GM18517 (cell line): ENCODE results near the gene SLITRK2.

Source experiments
- ATAC-seq: cut with Tn5 transposase; IDR thresholded peaks from one replicate; pipeline ENCODE4 v1.9.1; 2021; ENCODE audit warnings: mild to moderate bottlenecking, moderate library complexity; ENCODE audit not compliant: unreplicated experiment

The SLITRK2 gene, protein sequence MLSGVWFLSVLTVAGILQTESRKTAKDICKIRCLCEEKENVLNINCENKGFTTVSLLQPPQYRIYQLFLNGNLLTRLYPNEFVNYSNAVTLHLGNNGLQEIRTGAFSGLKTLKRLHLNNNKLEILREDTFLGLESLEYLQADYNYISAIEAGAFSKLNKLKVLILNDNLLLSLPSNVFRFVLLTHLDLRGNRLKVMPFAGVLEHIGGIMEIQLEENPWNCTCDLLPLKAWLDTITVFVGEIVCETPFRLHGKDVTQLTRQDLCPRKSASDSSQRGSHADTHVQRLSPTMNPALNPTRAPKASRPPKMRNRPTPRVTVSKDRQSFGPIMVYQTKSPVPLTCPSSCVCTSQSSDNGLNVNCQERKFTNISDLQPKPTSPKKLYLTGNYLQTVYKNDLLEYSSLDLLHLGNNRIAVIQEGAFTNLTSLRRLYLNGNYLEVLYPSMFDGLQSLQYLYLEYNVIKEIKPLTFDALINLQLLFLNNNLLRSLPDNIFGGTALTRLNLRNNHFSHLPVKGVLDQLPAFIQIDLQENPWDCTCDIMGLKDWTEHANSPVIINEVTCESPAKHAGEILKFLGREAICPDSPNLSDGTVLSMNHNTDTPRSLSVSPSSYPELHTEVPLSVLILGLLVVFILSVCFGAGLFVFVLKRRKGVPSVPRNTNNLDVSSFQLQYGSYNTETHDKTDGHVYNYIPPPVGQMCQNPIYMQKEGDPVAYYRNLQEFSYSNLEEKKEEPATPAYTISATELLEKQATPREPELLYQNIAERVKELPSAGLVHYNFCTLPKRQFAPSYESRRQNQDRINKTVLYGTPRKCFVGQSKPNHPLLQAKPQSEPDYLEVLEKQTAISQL

DNA sequence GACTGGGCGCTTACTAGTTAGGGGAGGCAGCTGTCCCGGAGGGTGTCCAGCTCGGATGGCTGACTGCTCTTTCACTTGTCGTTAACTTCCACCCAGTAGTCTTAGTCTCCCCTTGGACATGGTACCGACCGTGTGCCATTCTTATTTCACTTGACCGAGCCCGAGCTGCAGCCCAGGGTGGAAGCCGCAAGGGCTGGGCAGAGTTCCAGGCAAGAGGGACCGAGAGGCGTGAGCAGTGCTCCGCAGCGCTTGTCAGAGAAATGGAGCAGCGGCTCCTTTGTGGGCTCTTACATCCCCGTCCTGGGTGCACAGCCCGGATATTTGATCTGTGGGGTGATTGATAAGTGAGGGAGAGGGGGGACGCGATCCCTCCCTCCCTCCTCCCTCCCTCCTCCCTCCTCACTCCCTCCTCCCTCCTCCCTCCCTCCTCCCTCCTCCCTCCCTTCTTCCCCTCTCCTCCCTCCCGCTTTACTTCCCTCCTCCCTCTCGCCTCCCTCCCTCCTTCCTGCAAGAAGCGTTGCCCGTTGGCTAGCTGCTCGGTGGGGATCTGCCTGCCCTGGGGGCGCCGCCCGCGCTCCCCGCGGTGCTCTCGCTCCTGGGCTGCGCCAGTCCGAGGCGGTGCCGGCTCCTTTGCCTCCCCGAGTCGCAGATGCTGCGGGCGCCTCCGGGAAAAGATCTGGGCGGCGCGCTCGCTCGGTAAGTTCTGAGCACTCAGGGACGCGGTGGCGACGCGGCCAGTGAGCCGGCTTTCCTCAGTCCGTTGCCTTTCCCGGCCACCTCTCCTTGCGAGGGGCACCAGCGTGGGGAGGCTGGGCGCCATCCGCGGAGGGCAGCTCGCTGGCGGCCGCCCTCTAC is at the start of gene SLITRK2:
TSS of gene SLITRK2 (plus strand) at position 499 of the 855 bp plus-strand sequence. CDS start 4,597 bp downstream, outside the sequence.
- ATAC-seq = no peak

DNA sequence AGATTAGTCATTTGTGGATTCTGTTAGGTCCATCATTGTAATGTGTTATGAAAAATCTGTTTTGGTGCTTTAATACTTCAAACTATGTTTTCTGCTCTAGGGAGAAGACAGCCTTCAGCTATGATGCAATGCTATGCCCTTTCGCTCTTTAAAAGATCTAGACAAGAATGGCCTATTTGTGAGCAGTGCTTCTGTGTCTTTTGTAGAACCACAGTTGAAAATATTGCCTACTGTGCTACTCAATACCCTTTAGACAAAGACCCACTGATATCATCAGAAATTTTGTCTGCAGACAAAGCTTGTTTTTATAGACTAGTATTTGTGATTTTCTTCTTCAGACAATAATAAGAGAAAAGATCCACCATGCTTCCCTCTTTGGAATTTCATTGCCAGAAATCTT is 44.6 kb upstream of the SLITRK2 start:
- no peak for ATAC-seq

DNA sequence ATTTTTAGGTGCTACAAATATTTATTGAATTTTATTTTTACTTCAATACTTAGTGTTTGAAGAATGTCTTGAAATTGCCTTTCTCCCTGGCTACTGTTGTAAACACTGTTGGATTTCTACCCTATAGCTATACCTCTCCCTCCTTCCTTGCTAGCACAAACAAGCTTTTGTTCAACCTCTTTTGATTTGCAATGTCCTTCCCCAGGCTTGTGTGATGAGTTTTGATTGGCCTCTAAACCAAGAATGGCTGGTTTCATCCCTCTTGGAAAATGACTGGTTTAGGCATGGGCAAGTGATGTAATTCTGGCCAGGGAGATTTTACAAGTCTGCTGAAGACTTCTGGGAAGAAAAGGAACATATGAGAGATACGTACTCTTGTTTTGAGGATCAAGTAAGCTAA is 25.3 kb upstream of the SLITRK2 start:
- no peak for ATAC-seq

DNA sequence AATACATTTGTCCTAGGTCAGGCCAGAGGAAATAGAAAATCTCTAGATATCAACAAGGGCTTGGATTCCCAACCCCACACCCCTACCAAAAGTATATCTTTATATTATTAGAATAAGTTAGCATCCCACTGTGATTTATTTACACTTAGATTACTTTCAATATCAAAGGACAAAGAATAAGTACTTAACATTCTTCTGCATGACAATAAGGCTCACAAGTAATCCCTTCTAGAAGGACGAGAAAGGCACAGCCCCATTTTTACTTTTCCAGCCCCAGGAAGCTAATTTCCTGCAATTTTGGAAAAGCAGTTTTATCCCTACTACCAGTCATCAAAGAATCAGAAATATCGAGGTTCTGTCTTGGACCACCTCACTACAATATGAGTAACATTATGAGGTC is 14.1 kb upstream of the SLITRK2 start:
- no peak for ATAC-seq

DNA sequence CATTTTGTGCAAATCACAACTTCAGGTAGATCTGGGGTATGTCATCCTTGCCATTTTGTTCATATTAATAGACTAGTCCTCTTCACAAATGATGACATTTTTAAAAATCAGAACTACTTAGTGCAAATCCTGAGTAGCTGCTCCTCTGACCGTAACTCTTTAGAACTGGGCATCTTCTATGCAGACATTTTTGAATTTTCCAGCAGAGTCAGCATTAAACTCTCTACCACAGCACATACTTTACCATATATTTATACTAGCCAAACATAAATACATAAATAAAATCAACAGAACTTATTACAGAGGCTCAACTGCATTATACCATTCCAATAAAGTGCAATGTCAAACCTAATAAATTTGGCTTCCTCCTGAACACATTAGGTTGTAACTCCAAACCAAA is 4.5 kb upstream of the SLITRK2 start:
- ATAC-seq = no peak

DNA sequence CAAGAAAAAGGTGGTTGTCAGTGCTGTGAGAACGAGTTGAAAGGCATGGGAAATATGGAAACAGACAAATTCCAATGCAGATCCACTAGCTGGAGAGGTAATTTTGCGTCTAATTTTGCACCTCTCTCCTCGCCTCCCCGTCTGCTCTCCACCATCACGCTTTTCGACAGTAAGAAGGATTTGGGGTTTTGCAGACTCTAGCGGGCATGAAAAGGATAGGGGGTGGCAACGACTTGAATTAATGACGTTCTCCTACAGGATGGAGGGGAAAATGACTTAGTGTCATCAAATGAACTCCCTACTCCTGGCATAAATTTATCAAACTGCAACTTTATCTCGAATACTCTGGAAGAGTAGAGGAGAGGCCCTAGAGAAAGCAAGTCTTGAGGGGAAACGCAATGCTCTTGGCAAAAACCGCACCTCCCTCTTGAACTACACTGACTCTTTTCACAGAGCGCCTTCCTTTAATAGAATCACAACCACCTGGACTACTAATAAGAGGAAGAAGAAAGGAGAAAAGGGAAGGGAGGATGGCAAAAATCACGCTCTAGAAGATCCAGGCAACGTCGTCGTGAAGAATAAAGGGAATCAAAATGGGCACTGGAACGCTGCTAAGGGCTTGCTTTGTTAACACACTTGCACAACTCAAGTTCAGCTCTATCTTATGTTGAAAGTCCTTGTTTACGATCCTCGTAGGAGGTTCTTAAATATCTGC is 871 bp upstream of the SLITRK2 start:
- no peak for ATAC-seq

DNA sequence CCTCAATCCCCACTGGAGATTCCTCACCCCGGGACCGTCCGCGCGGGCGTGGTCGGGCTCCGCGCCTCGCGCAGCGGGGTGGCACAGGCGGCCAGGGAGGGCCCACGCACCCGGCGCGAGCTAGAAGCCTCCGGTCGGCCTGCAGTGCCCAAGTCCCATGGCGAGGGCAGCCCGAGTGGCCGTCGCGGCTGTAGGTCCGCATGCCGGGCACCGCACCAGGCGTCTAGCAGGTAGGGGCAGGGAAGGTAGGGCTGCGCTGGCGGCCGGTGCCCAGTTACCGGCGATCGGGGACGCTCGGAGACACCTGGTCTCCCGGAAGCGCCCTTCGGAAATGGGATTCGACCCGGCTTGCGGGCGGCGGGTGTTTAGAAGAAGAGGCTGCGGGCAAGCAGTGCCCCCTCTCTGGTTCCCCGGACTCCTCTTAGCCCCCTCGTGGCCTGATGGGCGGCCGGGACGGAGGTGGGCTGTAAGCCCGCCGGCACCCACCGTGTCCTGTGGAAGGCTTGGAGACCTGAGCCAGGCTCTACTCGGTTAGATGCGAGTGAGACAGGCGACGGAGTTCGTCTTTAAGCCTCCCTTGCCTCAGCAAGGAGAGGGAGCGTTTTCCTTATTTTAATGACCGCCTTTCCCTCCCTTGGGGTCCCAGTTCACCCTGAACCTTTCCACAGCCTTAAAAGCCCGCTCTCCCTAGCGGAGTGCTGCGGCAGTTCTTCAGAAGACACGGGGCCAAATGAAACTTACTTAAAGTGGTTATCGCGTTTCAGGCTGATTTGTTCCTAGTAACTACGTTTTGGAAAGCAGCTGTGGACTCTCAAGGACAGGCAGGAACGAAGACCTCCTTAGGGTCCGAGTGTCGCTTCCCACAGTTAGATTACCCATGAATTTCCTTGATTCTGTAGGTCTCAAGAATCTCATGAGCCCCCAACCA is 821 bp downstream of the SLITRK2 start:
- ATAC-seq = no peak

DNA sequence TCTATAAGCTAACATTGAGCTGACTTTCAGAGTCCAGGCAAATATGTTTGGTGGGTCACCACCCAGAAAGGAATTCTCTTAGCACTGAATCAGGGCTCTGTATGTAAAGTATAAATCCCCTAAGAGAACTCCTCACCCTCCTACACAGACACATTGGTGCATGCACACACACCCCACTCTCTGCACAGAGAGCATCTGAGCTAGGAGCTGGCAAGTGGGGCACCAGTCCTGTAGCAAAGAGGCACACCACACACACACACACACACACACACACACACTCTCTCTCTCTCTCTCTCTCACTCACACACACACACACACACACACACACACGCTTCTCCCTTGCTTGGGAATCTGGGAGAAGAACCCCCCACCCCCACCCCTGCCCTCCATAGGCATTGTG is 3.2 kb downstream of the SLITRK2 start:
- ATAC-seq = no peak

DNA sequence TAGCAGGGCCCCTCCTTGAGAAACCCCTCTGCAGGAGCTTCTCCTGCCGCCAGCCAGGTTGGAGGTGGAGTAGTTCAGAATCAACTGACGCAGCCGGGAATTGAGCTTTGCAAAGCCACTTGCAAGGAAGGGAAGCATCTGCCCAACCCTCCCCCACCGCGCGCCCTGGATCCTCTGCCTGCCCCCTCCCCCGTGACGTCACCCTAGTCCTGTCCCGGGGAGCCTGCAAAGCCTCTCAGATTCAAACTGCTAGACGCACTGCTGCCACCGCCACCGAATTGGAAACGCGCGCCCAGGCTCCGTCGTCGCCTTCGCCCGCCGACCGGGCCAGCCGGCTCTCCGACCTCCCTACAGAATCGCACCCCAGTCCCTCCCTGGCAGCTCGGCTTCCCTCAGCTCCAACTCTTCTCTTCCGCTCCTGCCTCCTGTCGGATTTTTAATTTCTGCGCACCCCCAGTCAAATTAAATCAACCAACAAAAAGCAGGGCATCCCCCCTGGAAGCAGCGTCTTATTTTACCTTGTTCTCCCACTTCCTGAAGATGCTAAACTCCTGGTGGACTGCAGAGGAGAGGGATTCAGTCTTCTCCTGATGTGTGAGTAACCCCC is 3.8 kb downstream of the SLITRK2 start:
- ATAC-seq = no peak

DNA sequence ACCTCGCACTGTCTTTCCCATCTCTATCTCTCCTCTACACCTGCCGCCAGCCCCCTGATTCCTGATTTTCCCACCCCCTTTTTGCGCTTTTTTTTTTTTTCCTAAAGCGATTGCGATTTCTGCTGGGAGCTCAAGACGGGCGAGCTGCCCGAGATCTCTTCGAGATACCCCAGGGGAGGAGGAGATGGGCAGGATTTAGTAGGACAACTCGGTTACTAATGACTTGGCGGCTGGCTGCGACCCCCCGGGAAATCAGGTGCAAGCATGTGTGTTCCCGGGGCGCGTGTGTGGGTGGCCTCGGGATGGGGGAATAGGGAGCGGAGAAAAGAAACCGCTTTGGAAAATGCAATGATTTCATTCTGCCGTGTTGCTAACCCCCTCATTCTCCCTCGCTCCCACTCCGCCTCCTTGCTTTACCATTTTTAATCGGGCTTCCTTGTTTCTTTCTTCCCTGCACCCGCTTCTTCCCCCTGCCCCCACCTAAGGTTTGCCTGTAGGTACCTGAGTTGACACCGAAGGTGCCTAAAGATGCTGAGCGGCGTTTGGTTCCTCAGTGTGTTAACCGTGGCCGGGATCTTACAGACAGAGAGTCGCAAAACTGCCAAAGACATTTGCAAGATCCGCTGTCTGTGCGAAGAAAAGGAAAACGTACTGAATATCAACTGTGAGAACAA is 4.4 kb downstream of the SLITRK2 start:
- no peak for ATAC-seq

DNA sequence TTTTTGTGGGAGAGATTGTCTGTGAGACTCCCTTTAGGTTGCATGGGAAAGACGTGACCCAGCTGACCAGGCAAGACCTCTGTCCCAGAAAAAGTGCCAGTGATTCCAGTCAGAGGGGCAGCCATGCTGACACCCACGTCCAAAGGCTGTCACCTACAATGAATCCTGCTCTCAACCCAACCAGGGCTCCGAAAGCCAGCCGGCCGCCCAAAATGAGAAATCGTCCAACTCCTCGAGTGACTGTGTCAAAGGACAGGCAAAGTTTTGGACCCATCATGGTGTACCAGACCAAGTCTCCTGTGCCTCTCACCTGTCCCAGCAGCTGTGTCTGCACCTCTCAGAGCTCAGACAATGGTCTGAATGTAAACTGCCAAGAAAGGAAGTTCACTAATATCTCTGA is 5.5 kb downstream of the SLITRK2 start:
- ATAC-seq = no peak

DNA sequence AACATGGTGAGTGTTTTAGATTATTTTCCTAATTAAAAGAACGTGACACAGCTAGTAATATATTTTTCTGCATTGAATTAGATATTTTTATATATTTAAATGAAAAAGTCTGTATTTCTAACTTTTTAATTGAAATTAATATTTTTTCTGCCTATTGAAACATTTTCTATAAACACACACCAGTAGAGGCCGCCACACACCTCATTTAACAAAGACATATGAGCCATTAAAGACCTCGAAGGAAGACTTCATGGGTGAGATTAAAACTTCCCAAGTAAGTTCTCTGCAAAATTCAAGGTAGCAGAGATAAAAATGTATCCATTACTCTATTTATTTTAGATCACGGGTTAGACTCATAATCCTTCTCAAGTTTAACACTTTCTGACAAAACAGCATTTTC is 8.3 kb downstream of the SLITRK2 start:
- no peak for ATAC-seq

DNA sequence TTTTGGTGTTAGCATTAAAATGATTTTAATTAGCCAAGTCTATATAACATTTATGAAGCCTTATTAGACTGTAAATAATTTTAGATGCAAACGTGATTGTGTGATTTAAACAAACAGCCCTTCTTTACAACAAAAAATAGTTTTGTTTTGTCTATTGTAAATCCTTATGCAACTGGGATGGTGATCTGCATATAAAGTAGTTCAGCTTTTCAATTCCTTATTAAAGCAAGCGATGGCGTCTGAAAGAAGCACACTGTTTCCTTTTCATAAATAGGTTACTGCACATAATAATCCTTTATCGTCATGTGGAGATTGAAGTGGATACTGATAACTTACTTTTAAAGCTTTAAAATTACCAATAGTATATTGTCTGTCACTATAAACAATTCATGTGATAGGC is 8.8 kb downstream of the SLITRK2 start:
- no peak for ATAC-seq

DNA sequence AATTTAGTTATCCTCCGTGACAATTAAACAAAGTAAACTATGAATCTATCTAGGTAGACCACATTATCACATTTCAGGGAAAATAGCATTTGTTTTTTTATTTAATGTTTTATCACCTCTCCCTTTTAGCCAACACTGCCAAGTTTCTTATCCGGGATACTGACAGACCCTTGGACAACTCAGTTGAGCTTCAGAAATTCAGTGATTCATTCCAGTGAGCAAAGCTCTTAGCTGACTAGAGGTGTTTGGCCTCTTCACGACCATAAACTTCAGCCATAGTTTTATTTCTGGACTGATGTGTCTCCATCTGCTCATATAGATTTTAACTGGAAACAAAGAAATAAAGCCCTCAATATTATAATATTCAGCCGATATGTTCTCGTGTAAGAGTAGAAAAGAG is 15.2 kb downstream of the SLITRK2 start:
- ATAC-seq = no peak

DNA sequence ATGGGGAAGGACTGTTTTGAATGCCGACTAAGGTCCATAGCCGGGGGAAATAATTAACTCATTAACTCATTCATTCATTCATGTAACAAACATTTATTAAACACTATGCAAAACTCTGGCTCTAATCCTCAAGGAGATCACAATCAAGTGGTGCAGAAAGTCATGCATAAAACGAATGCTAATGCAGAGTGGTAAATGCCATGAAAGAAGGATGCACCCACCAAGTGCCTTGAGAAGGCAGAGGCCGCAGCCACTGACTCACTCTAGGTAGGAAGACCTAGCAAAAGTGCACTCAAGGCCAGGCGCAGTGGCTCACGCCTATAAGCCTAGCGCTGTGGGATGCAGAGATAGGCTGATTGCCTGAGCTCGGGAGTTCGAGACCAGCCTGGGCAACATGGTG is 22.9 kb downstream of the SLITRK2 start:
- no peak for ATAC-seq

DNA sequence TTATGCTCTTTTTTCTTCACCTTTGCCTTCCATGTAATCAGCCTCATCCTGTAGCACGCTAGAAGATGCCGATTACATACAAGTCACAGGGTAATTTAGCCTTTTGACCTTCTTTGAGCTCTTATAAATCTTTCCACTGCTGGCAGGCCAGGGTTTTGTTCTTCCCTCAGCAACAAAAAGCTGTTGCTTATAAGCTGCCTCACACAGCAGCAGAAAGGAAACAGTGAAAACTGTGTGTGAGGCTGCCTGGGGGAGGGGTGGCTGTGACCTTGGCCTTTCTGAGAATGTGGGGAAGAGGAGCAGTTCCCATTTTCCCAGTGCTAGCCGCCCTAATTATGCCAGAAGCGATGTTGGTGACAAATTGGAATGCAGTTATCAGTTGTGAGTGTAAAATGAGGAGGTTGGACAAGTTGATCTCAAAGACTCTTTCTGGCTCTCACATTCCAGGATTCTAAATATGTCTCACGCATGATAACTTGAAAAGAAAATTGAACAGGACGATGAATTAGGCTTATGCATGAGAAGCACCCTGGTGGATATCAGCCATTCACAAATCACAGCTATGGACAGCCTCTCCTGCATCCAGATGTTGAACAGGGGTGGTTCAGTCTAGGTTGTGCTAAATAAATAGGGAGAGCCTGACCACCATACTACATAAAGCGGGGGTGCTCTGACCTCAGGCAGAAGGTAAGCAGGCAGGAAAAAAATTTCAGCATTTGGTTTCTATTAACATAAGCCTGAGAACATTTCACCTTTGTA is 25.7 kb downstream of the SLITRK2 start:
- no peak for ATAC-seq

DNA sequence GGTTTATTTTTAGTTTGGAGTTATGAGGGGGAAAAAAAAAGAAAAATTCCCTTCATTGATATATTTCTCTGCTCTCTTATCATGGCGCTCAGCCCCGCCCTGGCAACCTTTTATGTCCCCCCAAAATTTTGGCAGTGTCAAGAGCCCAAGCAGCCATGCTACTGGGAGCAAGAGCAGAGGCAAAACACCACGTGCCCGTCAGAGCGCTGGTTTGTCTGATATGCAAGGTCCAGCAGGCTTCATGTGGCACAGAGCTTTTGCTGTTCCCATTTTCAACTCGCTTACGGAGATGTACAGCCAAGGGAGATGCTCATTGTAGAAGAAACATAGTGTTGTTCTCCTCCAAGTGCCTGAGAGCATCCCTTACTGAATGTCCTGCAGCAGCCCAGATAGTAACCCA is 27.3 kb downstream of the SLITRK2 start:
- ATAC-seq = no peak

DNA sequence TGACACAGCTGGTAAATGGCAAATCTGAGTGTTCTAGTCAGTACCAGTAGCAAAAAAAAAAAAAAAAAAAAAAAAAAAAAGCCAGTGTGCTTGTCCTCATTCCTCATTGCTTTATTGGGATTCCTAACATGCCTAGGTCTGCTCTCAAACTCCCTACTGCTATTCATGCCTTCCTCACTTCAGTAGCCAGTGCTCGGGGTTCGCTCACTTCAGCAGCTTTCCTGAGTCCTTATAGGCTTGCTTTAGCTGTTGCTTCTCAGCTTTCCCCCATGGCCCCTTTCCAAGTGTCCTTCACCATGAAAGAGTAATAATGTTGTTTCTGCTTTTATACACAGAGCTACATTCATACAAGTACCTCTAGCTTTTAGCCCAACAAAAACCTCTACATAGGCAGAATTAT is 30.8 kb downstream of the SLITRK2 start:
- no peak for ATAC-seq
